NCI-H1930 (cell line): ENCODE measurements around the gene TPSG1.
"Not testable (repeated sequence)": the region's sequence is repeated elsewhere in the genome, so short reads cannot be mapped to it uniquely, and the experiment has no call there.

ENCODE experiments used
- DNase-seq, 2 experiments: peaks; one replicate each; lab custom pipeline; 2025; lab: John Stamatoyannopoulos, UW

TPSG1 gene

GRCh38 chr16:1256874-1257322, 31.8 kb upstream of the TPSG1 start:
- no peak for DNase-seq

GRCh38 chr16:1256296-1256873, 31.3 kb upstream of the TPSG1 start:
- DNase-seq: not testable (repeated sequence)

DNA sequence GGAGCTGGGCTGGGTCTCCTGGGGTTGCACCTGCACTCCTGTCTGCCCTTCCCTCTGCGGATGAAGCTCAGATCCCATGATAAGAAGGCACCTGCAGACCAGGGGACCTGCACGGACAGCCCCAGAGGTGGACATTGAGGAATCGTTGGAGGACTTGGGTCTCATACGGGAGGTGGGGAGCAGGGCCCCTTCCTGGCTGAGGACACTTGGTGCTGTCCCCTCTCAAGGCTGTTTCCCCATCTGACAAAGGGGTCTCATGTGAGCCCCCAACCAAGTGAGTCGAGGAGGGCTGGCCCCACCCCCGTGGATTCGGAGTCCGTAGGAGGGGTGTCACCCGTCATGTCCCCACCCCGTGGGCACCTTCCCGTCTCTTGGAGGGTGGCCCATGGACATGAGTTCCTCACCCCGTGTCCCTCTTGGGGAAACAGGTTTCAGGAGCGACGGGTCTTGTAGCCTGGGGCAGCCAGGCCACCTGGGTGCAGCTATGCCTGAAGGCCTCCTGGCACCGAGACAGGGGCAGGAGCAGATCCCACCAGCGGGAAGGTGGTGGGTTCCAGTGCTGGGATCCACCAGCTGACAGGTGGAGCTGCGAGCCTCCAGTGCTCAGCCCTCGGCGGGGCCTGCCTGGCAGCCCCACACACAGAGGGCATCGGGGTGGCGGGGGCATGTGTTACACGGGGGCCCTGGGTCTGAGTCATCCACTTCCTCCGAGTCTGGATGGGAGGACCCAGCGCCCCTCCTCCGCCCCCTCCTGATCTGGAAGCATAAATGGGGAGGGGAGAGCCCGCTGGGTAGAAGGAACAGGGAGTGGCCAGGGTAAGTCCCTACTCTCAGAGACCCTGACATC, 30.4 kb upstream of the TPSG1 start, which contains the start of gene TPSD1:
TSS of gene TPSD1 (plus strand) at position 794 of the 847 bp plus-strand sequence. CDS start 212 bp downstream, outside the sequence.
- not testable (repeated sequence) for DNase-seq

GRCh38 chr16:1254821-1255220, 29.8 kb upstream of the TPSG1 start:
- DNase-seq: not testable (repeated sequence)

GRCh38 chr16:1253701-1254364, 28.8 kb upstream of the TPSG1 start:
- not testable (repeated sequence) for DNase-seq

DNA sequence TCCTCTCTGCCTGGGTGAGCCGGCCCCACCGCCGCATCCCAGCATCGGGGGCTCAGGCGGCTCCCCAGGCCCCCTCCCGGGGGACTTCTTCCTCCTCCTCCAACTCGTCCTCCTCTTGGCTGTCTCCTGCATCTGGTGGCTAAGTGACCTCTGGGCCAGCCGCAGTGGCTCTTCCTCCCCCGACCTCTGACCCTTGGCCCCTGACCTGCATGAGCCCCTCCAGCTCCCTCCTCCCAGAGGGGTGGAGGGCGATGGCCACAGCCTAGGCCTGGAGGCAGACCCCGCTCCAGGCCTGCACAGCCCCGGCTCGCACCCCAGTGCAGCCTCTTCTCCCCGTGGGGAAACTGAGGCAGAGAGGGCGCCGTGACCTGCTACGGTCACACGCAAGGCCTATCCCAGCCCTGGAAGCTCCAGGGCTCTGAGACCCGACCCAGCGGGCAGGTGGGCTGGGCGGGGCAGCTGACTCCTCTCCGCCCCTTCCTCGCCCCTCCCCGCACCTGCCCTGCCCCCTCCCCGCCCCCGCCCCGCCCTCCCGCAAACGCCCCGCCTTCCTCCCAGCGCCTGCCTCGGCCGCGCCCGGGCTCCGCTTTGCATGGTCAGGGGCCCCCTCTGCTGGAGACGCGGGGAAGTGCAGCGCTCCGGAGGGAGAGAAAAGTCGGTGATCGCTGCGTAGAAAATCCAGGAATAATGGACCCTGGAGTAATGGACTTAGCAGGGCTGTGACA, 24.1 kb upstream of the TPSG1 start:
- DNase-seq: not testable (repeated sequence)

- DNase-seq: not testable (repeated sequence)
These were observed 23.0 kb upstream of the TPSG1 start for GRCh38 chr16:1247903-1248537.

- no peak for DNase-seq
These were observed 20.5 kb upstream of the TPSG1 start for GRCh38 chr16:1245452-1246020.

- no peak for DNase-seq
These were observed 19.8 kb upstream of the TPSG1 start for GRCh38 chr16:1244881-1245280.

DNA sequence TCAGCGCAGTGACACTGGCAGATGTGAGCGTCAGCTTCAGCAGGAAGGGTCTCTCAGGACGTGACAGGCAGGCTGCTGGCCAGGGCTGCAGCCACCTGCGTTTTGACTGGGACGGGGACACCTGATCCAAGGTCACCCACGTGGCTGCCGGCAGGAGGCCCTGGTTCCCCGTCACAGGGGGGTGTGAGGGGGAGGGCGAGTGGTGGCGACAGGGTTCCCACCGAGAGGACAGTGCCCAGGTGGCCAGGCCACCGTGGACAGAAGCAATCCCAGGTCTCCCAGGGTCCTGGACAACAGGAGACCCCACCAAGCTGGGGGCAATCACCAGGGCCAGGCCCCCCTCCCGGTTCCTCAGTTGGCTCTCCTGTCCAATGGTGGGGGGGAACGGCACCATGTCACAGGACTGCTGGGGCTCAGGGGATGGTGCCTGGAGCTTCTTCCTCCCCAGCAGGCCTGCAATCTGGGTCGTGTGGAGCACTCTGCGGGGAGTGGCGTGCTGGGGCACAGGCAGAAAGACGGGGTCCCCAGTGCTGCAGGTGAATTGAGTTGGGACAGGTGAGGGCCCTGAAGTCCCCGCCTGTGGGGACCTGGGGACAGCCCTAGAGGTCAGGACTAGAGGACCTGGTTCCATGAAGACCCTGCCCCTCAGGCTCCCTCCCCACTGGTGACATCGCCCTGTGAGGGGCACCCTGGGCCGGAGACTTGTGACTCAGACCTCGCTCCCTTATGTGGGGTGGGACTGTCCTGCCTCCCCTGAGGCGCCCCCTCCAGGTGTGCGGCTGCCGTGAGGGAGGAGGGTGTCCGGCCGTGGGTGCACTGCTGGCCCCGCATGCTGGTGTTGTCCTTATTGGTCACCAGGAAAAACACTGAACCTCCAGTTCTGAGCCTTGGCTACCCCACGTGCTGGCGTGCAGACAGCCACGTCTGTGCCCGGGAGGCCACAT, 19.1 kb upstream of the TPSG1 start:
- DNase-seq: not testable (repeated sequence)

GRCh38 chr16:1243363-1243762, 18.3 kb upstream of the TPSG1 start:
- not testable (repeated sequence) for DNase-seq

GRCh38 chr16:1241081-1241480, 16.0 kb upstream of the TPSG1 start:
- not testable (repeated sequence) for DNase-seq

DNA sequence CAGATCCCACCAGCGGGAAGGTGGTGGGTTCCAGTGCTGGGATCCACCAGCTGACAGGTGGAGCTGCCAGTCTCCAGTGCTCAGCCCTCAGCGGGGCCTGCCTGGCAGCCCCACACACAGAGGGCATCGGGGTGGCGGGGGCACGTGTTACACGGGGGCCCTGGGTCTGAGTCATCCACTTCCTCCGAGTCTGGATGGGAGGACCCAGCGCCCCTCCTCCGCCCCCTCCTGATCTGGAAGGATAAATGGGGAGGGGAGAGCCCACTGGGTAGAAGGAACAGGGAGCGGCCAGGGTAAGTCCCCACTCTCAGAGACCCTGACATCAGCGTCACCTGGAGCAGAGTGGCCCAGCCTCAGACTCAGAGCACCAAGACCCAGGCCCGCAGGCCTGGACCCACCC, 15.4 kb upstream of the TPSG1 start, which contains the start of gene TPSAB1:
TSS of gene TPSAB1 (plus strand) at position 270 of the 400 bp plus-strand sequence. CDS start 234 bp downstream, outside the sequence.
- DNase-seq: not testable (repeated sequence)

- DNase-seq: not testable (repeated sequence)
These were observed 14.5 kb upstream of the TPSG1 start for GRCh38 chr16:1239575-1239974.

- not testable (repeated sequence) for DNase-seq
These were observed 13.8 kb upstream of the TPSG1 start for GRCh38 chr16:1238909-1239308.

GRCh38 chr16:1237990-1238389, 12.9 kb upstream of the TPSG1 start:
- no peak for DNase-seq

GRCh38 chr16:1236659-1237058, 11.6 kb upstream of the TPSG1 start:
- not testable (repeated sequence) for DNase-seq

GRCh38 chr16:1232049-1232748, 7.1 kb upstream of the TPSG1 start:
- DNase-seq: not testable (repeated sequence)

DNA sequence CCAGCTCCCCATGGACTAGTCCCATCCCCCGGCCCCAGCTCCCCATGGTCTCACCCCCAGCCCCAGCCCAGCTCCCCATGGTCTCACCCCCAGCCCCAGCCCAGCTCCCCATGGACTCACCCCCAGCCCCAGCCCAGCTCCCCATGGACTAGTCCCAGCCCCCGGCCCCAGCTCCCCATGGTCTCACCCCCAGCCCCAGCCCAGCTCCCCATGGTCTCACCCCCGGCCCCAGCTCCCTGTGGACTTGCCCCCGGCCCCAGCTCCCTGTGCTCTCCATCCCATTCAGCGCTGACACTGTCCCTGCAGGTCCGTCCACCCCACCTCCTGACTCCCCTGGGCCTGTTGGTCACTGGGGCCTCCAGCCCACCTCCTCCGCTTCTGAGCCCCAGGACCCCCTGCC, 6.2 kb upstream of the TPSG1 start:
- DNase-seq: not testable (repeated sequence)
